Measurements from ENCODE around the gene DHRS11.

The DHRS11 gene

DNA sequence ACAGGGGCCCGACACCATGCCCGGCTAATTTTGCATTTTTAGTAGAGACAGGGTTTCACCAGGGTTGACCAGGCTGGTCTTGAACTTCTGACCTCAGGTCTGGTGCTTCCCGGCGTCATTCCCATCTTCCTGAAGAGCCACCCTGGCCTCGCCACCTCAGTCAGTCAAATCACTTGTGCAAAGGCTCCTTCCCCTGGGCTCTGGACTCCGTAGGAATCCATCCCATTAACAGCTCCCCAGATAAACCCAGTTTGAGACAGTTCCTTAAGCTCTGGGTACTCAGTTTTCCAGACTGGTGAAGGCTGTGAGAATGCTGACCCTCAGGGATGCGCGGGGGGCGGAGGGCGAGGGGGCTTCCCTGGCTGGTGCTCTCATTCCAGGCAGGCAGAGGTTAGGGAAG lies 49.2 kb downstream of the DHRS11 start:
- TF ChIP-seq, protein P1, sequence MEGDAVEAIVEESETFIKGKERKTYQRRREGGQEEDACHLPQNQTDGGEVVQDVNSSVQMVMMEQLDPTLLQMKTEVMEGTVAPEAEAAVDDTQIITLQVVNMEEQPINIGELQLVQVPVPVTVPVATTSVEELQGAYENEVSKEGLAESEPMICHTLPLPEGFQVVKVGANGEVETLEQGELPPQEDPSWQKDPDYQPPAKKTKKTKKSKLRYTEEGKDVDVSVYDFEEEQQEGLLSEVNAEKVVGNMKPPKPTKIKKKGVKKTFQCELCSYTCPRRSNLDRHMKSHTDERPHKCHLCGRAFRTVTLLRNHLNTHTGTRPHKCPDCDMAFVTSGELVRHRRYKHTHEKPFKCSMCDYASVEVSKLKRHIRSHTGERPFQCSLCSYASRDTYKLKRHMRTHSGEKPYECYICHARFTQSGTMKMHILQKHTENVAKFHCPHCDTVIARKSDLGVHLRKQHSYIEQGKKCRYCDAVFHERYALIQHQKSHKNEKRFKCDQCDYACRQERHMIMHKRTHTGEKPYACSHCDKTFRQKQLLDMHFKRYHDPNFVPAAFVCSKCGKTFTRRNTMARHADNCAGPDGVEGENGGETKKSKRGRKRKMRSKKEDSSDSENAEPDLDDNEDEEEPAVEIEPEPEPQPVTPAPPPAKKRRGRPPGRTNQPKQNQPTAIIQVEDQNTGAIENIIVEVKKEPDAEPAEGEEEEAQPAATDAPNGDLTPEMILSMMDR (IDR thresholded peaks at IDR 0.05; ENCODE audit: low read depth, low read length, missing control alignments) = no peak
- no peak overlapping the region for H3K4me3 ChIP-seq (ENCODE audit: low read depth, low read length)
- DNase-seq (ENCODE audit: low read depth) = no peak

DNA sequence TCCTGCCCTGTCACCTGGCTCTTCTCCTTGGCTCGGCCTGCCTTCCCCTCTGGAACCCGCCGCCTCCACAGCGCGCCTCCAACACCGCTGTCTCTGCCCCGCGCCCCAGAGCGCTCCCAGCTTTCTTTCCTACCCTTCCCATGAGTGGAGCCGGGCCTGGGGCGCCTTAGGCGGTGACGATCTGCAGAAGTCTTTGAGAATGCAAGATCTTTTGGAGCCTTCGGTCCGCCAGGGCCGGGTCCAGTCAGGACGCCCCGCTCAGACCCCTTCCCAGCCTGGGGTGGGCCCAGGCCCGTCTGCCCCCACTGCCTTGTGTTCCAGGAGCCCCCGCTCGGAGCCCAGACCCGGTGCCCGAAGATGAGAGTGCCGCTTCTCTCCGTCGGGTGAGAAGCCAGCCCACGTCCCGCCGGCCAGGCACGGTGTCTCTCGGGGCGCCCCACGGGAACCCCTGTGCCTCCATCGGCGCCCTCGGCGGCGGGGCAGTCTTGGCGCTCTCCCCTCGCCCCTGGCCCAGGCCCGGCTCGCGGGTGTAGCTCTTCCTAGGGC lies 49.7 kb downstream of the DHRS11 start:
- no peak overlapping the region for H3K4me3 ChIP-seq (ENCODE audit: low read depth, low read length)
- TF ChIP-seq, protein P1 (IDR thresholded peaks at IDR 0.05; ENCODE audit: low read depth, low read length, missing control alignments) = no peak
- DNase-seq (ENCODE audit: low read depth) = no peak

DNA sequence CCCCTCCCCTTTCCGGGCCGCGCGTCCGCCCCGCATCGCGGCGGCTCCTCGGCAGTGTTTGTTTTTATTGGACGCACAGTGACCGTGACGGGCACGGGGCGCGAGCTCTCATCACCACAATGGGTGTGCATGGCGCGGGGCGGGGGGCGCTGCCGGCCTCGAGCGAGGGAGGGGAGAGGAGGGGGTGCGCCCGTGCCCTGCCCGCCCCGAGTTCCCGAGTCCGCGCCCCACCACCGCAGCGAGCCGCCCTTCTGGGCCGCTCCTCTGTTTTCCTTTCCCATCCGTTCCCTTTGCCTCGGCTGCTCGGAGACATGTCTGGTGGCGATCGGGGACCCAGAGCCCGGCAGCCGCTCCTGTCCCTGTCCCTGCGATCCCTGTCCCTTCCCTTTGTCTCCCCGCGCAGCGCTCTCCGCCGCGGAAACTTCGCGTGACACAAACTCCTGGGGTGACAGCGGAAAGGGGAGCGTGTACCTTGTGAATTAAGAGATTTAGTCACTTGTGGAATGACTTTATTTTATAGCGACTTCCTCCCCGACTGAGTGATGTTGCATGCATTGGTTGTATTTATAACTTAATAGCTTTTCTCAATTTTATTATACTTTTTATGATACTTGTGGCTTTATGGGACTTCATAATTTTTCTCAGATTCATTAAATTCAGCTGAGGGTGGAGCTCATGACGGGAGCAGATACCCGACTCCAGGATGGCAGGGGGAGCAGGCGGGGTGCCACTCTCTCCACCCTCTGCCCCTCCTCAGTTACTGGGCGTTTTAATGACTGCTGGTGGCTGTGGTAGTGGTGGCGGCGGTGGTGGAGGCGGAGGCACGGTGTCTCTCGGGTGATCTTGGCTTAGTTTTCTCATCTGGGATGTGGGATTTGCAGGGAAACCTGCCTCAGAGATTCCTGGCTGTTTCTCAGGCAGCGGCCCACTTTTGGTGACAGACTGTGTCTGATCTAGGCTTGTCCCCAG lies 50.5 kb downstream of the DHRS11 start:
- TF ChIP-seq, protein P1 (IDR thresholded peaks at IDR 0.05; ENCODE audit: low read depth, low read length, missing control alignments) = no peak
- DNase-seq (ENCODE audit: low read depth) = no peak
- no peak overlapping the region for H3K4me3 ChIP-seq (ENCODE audit: low read depth, low read length)

DNA sequence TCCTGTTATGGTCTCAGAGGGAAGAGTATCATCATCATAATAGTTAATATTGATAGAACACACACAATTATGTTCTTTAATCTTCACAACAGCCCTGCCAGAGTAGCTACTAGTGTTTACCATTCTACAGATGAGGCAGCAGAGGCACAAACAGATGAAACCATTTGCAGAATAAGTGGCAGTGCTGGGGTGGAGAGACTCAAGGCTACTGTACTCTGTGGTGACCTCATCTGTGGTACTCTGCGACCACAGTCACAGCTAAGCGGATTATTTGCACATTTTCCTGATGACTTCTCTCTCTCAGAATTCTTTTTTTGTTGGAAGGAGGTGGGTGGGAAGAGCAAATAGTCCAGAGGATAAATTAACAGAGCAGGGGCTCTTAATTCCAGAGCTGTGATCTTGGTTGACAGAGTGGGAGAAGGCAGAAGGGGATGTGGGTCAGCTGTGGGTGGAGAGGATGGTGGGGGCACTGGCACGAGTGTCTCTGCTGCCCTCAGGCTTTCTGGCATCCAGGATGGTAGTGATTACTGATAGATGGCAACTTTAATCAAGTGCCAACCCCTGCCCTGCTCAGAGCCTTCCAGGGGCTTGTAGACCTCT lies 51.5 kb downstream of the DHRS11 start:
- TF ChIP-seq, protein P1 (IDR thresholded peaks at IDR 0.05; ENCODE audit: low read depth, low read length, missing control alignments) = no peak
- no peak for DNase-seq (ENCODE audit: low read depth)
- no peak overlapping the region for H3K4me3 ChIP-seq (ENCODE audit: low read depth, low read length)

DNA sequence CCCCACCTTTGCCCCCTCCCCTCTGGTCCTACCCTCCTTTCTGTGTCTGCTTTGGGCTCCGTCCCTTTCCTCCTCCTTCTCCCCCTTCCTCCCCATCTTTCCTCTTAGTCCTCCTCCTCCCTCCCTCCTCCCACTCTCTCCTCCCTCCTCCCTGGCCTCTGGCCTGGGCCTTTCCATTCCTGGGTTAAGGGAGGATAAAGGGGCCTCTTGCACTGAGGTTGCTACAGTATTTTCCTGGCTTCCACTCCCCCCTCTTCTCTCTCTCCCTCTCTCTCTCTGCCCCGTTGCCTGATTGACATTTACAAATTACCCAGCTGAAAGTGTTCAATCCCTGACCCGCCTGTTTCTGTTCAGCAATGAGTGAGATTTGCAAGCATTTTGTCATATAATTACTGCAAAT lies 53.7 kb downstream of the DHRS11 start:
- DNase-seq (ENCODE audit: low read depth) = no peak
- H3K4me3 ChIP-seq (ENCODE audit: low read depth, low read length) = no peak overlapping the region
- TF ChIP-seq, protein P1 (IDR thresholded peaks at IDR 0.05; ENCODE audit: low read depth, low read length, missing control alignments) = no peak

DNA sequence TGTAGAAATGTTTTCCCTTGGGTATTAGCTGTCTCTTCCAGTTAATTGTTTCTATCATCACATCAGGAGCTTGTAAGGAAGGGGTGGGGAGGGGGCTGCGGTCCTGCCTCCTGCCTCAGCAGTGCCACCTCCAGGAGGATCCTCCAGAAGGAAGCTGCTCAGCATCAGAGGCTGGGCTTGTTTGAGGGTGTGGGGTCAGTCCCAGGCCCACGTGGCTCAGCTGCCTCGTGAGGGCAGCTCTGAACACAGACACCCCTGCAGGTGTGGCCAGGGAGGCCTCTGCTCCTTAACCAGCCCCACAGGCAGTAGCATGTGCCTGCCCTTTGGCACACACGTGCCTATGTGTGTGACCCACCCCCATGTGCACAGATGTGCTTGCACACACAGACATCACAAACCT lies 56.0 kb downstream of the DHRS11 start:
- DNase-seq (ENCODE audit: low read depth) = no peak
- H3K4me3 ChIP-seq (ENCODE audit: low read depth, low read length) = no peak overlapping the region
- TF ChIP-seq, protein P1 (IDR thresholded peaks at IDR 0.05; ENCODE audit: low read depth, low read length, missing control alignments) = no peak
